Testis (tissue), 3 donors: ENCODE measurements around the gene HSFX2. TPM values are rescaled to one million over a fixed set of nuclear protein-coding genes. Genes with fewer than 3 reads are reported as not detected.
"Not testable (repeated sequence)": the region's sequence is repeated elsewhere in the genome, so short reads cannot be mapped to it uniquely, and the experiment has no call there.

ENCODE experiments used
- DNase-seq: peaks from one replicate; pipeline ENCODE4 v3.0.0-alpha.2; 2019
- H3K27ac ChIP-seq, 2 donors: fragments of 200-600 bp; sonication (generic); one replicate each; pipeline ENCODE4 v1.5.1; 2019
- H3K27me3 ChIP-seq: fragments of 200-600 bp; sonication (generic); one replicate; pipeline ENCODE4 v1.5.1; 2019
- H3K36me3 ChIP-seq: fragments of 200-600 bp; sonication (generic); one replicate; pipeline ENCODE4 v1.5.1; 2017; ENCODE audit warnings: low read depth; ENCODE audit errors: missing control alignments
- H3K4me1 ChIP-seq: fragments of 200-600 bp; sonication (generic); one replicate; pipeline ENCODE4 v1.5.1; 2019
- H3K4me3 ChIP-seq, 2 donors: fragments of 200-600 bp; sonication (generic); one replicate each; pipeline ENCODE4 v1.5.1; 2017 to 2019
- H3K9me3 ChIP-seq: fragments of 200-600 bp; sonication (generic); one replicate; pipeline ENCODE4 v1.5.1; 2017
- POLR2A ChIP-seq: fragments of 450-650 bp; IDR thresholded peaks from one replicate; pipeline ENCODE4 v1.6.1; 2017; ENCODE audit warnings: antibody characterized with exemption, mild to moderate bottlenecking, moderate library complexity
- WGBS, 2 donors: methylation state at CpG; one replicate each; pipeline ENCODE4 v1.1.5; 2018; 5-methylcytosine and 5-hydroxymethylcytosine counted together
- intact Hi-C: fragments of 100-400 bp; cut with DNase I; formaldehyde crosslinking; loops from one replicate; pipeline ENCODE4 v1.15.1; 2023; ENCODE audit warnings: low total_unique reads
- polyA plus RNA-seq: library from polyadenylated mRNA; stranded (reverse); fragments of 350-450 nt; fragmentation: Illumina TruSeq; extraction: RNeasy Lipid Tissue Mini Kit (QIAGEN cat#74804); gene quantifications from one replicate; pipeline ENCODE4 v1.2.3, GENCODE V29; 2014; ENCODE audit warnings: low read depth, low replicate concordance; ENCODE audit not compliant: insufficient read depth
- total RNA-seq, 2 donors: library from RNA; depleted of rRNA; stranded (reverse); fragments of >200 nt; gene quantifications; one replicate each; pipeline ENCODE4 v1.2.3, GENCODE V29; 2016
- TF ChIP-seq, protein P1 (sequence below), 3 experiments: fragments of 450-650 bp in 2 of 3; fragments of 200-600 bp in 1 of 3; sonication (generic) in 1 of 3; IDR thresholded peaks; one replicate each; pipeline ENCODE4 v1.5.1; 2016 to 2019; ENCODE audit warnings: antibody characterized with exemption in 3 of 3, mild to moderate bottlenecking in 2 of 3, moderate library complexity in 1 of 3

Gene HSFX2
- total and polyA plus RNA-seq, 3 donors from 2014 or later = 4.8 to 11.8 (median 5.6) TPM

DNA sequence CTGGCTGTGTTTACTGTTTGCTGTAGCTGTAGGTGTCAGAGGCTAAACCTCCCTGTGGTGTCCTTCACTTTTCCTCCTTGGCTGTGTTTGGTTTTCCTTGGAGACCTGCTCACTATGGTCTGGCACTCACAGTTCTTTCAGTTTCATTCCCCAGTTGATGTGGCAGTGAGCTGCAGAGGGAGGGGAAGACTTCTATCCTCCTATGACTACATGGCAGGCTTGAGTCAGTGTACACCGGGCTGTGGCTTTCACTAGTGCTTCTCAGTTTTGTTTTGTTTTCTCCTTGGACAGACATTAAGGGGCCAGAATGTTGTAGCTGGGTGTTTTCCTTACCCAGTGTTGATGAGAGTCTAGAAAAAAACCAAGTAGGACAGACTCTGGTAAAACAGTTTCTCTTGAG, 21.7 kb downstream of the HSFX2 start:
- H3K36me3 ChIP-seq, H3K27me3 ChIP-seq, H3K27ac ChIP-seq, DNase-seq, H3K4me3 ChIP-seq, intact Hi-C loops, H3K9me3 ChIP-seq, H3K4me1 ChIP-seq: not testable (repeated sequence)
- WGBS, 2 donors = no CpG with 5 or more reads among the region's 1 CpG

DNA sequence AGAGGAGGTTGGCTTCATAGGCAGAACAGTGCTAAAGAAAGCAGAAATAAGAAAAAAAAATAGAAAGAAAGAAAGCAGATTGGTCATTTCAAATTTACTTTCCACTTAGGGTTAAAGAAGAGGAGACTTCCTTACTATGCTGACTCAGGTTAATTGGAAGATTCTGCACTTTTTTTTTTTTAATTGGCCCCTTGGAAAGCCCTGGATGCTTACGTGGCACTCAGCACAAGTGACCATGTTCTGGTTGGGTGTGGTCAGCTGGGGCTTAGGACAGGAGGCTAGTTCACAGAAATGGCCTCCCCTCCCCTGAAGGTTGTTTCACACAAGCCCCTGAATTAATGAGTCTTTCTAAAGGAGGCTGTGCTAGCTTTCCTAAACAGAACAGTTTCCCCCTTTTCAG, 22.4 kb downstream of the HSFX2 start:
- H3K4me1 ChIP-seq = no peaks in the 10 kb centered on the region
- H3K4me3 ChIP-seq = no peak overlapping the region
- 33 to 56% methylated on average over 1 of the region's 1 CpG for WGBS, 2 donors
- DNase-seq = no peak
- no peaks in the 10 kb centered on the region for H3K27me3 ChIP-seq
- no peaks in the 10 kb centered on the region for H3K9me3 ChIP-seq
- intact Hi-C loops = no loop called here
- TF ChIP-seq, protein P1, sequence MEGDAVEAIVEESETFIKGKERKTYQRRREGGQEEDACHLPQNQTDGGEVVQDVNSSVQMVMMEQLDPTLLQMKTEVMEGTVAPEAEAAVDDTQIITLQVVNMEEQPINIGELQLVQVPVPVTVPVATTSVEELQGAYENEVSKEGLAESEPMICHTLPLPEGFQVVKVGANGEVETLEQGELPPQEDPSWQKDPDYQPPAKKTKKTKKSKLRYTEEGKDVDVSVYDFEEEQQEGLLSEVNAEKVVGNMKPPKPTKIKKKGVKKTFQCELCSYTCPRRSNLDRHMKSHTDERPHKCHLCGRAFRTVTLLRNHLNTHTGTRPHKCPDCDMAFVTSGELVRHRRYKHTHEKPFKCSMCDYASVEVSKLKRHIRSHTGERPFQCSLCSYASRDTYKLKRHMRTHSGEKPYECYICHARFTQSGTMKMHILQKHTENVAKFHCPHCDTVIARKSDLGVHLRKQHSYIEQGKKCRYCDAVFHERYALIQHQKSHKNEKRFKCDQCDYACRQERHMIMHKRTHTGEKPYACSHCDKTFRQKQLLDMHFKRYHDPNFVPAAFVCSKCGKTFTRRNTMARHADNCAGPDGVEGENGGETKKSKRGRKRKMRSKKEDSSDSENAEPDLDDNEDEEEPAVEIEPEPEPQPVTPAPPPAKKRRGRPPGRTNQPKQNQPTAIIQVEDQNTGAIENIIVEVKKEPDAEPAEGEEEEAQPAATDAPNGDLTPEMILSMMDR (IDR thresholded peaks at IDR 0.05) = no peak
- TF ChIP-seq POLR2A = no peak
- no peak overlapping the region for H3K27ac ChIP-seq
- H3K36me3 ChIP-seq = no peaks in the 10 kb centered on the region

DNA sequence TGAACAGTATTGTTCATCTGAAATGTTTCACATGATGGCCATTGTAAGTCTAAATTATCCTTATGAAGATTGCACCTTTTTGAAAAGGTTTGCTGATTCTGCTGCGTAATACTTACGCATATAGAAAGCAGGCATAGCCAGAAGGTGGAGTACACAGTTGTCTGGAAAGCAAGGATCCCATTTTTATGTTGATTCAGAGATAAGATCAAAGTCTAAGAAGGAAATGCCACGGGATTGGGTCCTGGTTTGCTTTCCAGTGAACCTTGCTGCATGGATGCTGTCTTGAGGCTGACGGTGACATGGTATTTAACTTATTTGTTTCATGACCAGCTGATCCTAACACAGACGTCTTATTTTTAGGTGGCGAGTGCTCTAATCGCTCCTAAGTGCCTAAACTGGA, 23.3 kb downstream of the HSFX2 start:
- no peak for TF ChIP-seq POLR2A
- TF ChIP-seq, protein P1 (IDR thresholded peaks at IDR 0.05) = no peak
- H3K36me3 ChIP-seq = no peaks in the 10 kb centered on the region
- H3K27me3 ChIP-seq = no peaks in the 10 kb centered on the region
- H3K4me1 ChIP-seq = no peaks in the 10 kb centered on the region
- no peak overlapping the region for H3K27ac ChIP-seq
- DNase-seq = no peak
- H3K9me3 ChIP-seq = no peaks in the 10 kb centered on the region
- 87 to 91% methylated on average over 7 of the region's 7 CpGs for WGBS, 2 donors
- intact Hi-C loops = no loop called here
- H3K4me3 ChIP-seq = no peak overlapping the region

DNA sequence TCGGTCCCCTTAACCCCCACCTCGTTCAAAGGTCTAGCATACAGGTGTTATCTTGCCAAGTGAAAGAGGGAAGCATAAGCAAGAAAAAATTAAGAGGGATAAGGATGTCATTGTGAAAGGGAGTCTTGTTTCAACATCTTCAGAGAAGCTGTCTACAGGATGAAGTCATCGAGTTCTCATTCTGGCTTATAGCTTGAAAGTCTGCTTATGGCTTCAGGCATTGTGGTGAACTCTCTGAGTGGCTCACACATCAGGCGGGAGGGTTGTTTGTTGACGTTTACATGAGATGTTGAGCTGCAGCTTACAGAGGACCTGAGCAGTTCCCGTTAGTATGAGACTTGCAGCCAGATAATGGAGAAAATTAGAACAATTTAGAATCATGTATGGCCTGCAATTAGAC, 24.4 kb downstream of the HSFX2 start:
- Histone ChIP-seq H3K9me3 (no peaks in the 10 kb centered on the region), H3K4me3 (no peak overlapping the region), H3K27ac (no peak overlapping the region), H3K4me1 (no peaks in the 10 kb centered on the region), H3K27me3 (no peaks in the 10 kb centered on the region), H3K36me3 (no peaks in the 10 kb centered on the region)
- no peak for DNase-seq
- no peak for TF ChIP-seq POLR2A
- TF ChIP-seq, protein P1 (IDR thresholded peaks at IDR 0.05) = no peak
- 71 to 81% methylated on average over 6 of the region's 6 CpGs for WGBS, 2 donors
- intact Hi-C loops = no loop called here

DNA sequence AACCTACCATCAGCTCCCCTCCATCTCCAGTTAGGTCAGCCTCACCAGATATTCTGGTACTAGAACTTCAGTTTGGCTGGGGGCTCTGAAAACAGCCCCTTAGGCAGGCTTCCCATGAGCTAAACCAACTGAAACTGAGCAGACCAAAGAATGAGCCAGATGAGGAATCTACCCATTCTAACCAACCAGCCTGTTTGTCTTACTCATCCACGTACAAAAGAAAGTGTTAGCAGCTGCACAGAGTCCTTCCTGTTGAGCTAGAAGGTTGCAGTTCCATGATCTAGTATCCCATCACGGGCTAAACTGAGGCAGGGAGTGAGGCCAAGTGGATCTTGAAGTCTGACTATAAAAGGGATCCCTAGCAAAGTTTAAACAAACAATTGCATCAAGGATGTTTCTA, 25.3 kb downstream of the HSFX2 start:
- DNase-seq = no peak
- intact Hi-C loops = no loop called here
- H3K27ac ChIP-seq = no peak overlapping the region
- no peaks in the 10 kb centered on the region for H3K27me3 ChIP-seq
- WGBS, 2 donors = 84 to 88% methylated on average over 2 of the region's 2 CpGs
- no peak overlapping the region for H3K4me3 ChIP-seq
- no peaks in the 10 kb centered on the region for H3K36me3 ChIP-seq
- no peaks in the 10 kb centered on the region for H3K9me3 ChIP-seq
- TF ChIP-seq POLR2A = no peak
- TF ChIP-seq, protein P1 (IDR thresholded peaks at IDR 0.05) = no peak
- no peaks in the 10 kb centered on the region for H3K4me1 ChIP-seq
